HCT116 (cell line): ENCODE data around the gene SYP. TPM values are rescaled to one million over a fixed set of nuclear protein-coding genes. Genes with fewer than 3 reads are reported as not detected.

ENCODE experiments used
- ATAC-seq: fragments of 200-7000 bp; cut with Tn5 transposase; 2 replicates; pipeline ENCODE4 v1.9.1; 2020; ENCODE audit warnings: mild to moderate bottlenecking, moderate library complexity
- BruUV-seq: library from RNA; stranded (reverse); fragments of 400-500 nt; replicated peaks from 2 replicates; lab custom pipeline; 2021; lab: Mats Ljungman, UMichigan
- CTCF ChIA-PET: fragments of 300-600 bp; sonication (Branson Sonifier 250); formaldehyde crosslinking; loops from one replicate; lab custom pipeline; 2021; ENCODE audit warnings: antibody characterized with exemption; lab: Charles Lee
- POLR2A ChIA-PET: fragments of 300-600, 350-600 bp; sonication (Branson Sonifier 250); formaldehyde crosslinking; loops from one replicate; lab custom pipeline; 2021; ENCODE audit warnings: antibody characterized with exemption; lab: Charles Lee
- RAD21 ChIA-PET, 2 experiments: fragments of 300-600 bp; sonication (Branson Sonifier 250); formaldehyde crosslinking; loops; one replicate each; lab custom pipeline; 2023; ENCODE audit warnings: low total read pairs in 2 of 2; ENCODE audit not compliant: uncharacterized antibody in 2 of 2, unreplicated experiment in 2 of 2, low non-redundant PET in 1 of 2; lab: Charles Lee
- DNase-seq: peaks from one replicate; pipeline ENCODE4 v3.0.0-alpha.2; 2010; ENCODE audit warnings: low read depth, low spot score
- H2AFZ ChIP-seq: fragments of 200-600 bp; shearing (Covaris generic), sonication (generic); 2 replicates; pipeline ENCODE4 v1.6.1; 2017; ENCODE audit warnings: low read depth, mixed run types, mixed read lengths, antibody characterized with exemption, low read length; ENCODE audit not compliant: poor library complexity, severe bottlenecking
- H3K27ac ChIP-seq: 2 replicates; pipeline ENCODE4 v1.5.1; 2012; ENCODE audit warnings: low read depth, low read length
- H3K27me3 ChIP-seq: fragments of 200-600 bp; sonication (generic); 2 replicates; pipeline ENCODE4 v1.6.1; 2016; ENCODE audit warnings: mixed run types, low read length, mixed read lengths; ENCODE audit not compliant: insufficient read depth
- H3K36me3 ChIP-seq, 2 experiments: fragments of 200-500 bp in 1 of 2; fragments of 200-600 bp in 1 of 2; sonication (Bioruptor generic) in 1 of 2; sonication (generic) in 1 of 2; 2 replicates each; pipeline versions ENCODE4 v1.5.1 to v1.6.1; 2014 to 2016; ENCODE audit warnings: low read length in 2 of 2, inconsistent platforms in 1 of 2, mixed read lengths in 1 of 2, mixed run types in 1 of 2; ENCODE audit not compliant: insufficient read depth in 2 of 2, control insufficient read depth in 1 of 2
- H3K4me1 ChIP-seq, 2 experiments: fragments of 200-600 bp in 1 of 2; sonication (generic) in 1 of 2; 2 replicates each; pipeline versions ENCODE4 v1.5.1 to v1.6.1; 2012 to 2017; ENCODE audit warnings: low read length in 2 of 2, inconsistent platforms in 1 of 2, mild to moderate bottlenecking in 1 of 2, mixed read lengths in 1 of 2, mixed run types in 1 of 2, moderate library complexity in 1 of 2; ENCODE audit not compliant: insufficient read depth in 2 of 2, control insufficient read depth in 1 of 2
- H3K4me2 ChIP-seq: fragments of 200-600 bp; sonication (generic); 2 replicates; pipeline ENCODE4 v1.6.1; 2017; ENCODE audit warnings: mixed run types, low read length, mixed read lengths
- H3K4me3 ChIP-seq, 2 experiments: fragments of 200-600 bp in 1 of 2; sonication (generic) in 1 of 2; replicated peaks in 1 of 2; 2 replicates each; pipeline ENCODE4 v1.5.1; 2011 to 2016; ENCODE audit warnings: low read length in 2 of 2, control low read depth in 1 of 2, low read depth in 1 of 2, mild to moderate bottlenecking in 1 of 2, mixed read lengths in 1 of 2, mixed run types in 1 of 2
- H3K79me2 ChIP-seq: fragments of 200-600 bp; sonication (generic); 2 replicates; pipeline ENCODE4 v1.6.1; 2017; ENCODE audit warnings: mild to moderate bottlenecking, mixed run types, low read length, moderate library complexity, mixed read lengths; ENCODE audit not compliant: insufficient read depth
- H3K9ac ChIP-seq: fragments of 200-600 bp; sonication (generic); 2 replicates; pipeline ENCODE4 v1.6.1; 2016; ENCODE audit warnings: low read length, mixed read lengths
- H3K9me2 ChIP-seq: fragments of 200-600 bp; sonication (generic), shearing (Covaris generic); 2 replicates; pipeline ENCODE4 v1.6.1; 2017; ENCODE audit warnings: mixed run types, mild to moderate bottlenecking, moderate library complexity; ENCODE audit not compliant: insufficient read depth
- H3K9me3 ChIP-seq, 2 experiments: fragments of 200-500 bp in 1 of 2; fragments of 200-600 bp in 1 of 2; sonication (Bioruptor generic) in 1 of 2; sonication (generic) in 1 of 2; 2 replicates each; pipeline ENCODE4 v1.6.1; 2014 to 2017; ENCODE audit warnings: low read length in 2 of 2, mixed read lengths in 2 of 2, inconsistent platforms in 1 of 2, low read depth in 1 of 2, mild to moderate bottlenecking in 1 of 2, mixed run types in 1 of 2, moderate library complexity in 1 of 2; ENCODE audit not compliant: control insufficient read depth in 1 of 2, insufficient read depth in 1 of 2
- H4K20me1 ChIP-seq: fragments of 200-600 bp; sonication (generic), shearing (Covaris generic); 2 replicates; pipeline ENCODE4 v1.6.1; 2017; ENCODE audit warnings: mixed run types, mild to moderate bottlenecking, moderate library complexity; ENCODE audit not compliant: insufficient read depth
- ATF3 ChIP-seq: IDR thresholded peaks from 2 replicates; pipeline ENCODE4 v1.6.1; 2012
- CEBPB ChIP-seq: IDR thresholded peaks from 2 replicates; pipeline ENCODE4 v1.6.1; 2012; ENCODE audit warnings: low read depth
- CTCF ChIP-seq, 3 experiments: fragments of 200-600 bp in 1 of 3; sonication (generic) in 1 of 3; IDR thresholded peaks in 2 of 3; conservative IDR thresholded peaks in 1 of 3; 2 replicates each; pipeline ENCODE4 v1.5.1; 2012 to 2017; ENCODE audit warnings: low read depth in 2 of 3, low read length in 2 of 3, antibody characterized with exemption in 1 of 3, borderline replicate concordance in 1 of 3, control low read depth in 1 of 3, mild to moderate bottlenecking in 1 of 3, mixed read lengths in 1 of 3, mixed run types in 1 of 3, moderate library complexity in 1 of 3; ENCODE audit not compliant: insufficient read depth in 1 of 3
- EGR1 ChIP-seq: IDR thresholded peaks from 2 replicates; pipeline ENCODE4 v1.6.1; 2012; ENCODE audit warnings: low read depth
- ELF1 ChIP-seq: IDR thresholded peaks from 2 replicates; pipeline ENCODE4 v1.6.1; 2012; ENCODE audit warnings: low read depth, borderline replicate concordance
- EZH2 ChIP-seq: fragments of 200-600 bp; sonication (generic); IDR thresholded peaks from 2 replicates; pipeline ENCODE4 v1.6.1; 2017; ENCODE audit warnings: antibody characterized with exemption, mixed run types
- FOSL1 ChIP-seq: IDR thresholded peaks from 2 replicates; pipeline ENCODE4 v1.6.1; 2012; ENCODE audit warnings: low read depth
- JUND ChIP-seq: IDR thresholded peaks from 2 replicates; pipeline ENCODE4 v1.6.1; 2012
- MAX ChIP-seq: IDR thresholded peaks from 2 replicates; pipeline ENCODE4 v1.6.1; 2012
- POLR2AphosphoS5 ChIP-seq: IDR thresholded peaks from 2 replicates; pipeline ENCODE4 v1.6.1; 2011; ENCODE audit warnings: mild to moderate bottlenecking, low read depth, low read length, moderate library complexity
- RAD21 ChIP-seq: IDR thresholded peaks from 2 replicates; pipeline ENCODE4 v1.6.1; 2012; ENCODE audit warnings: low read depth, mild to moderate bottlenecking
- SIN3A ChIP-seq: IDR thresholded peaks from 2 replicates; pipeline ENCODE4 v1.6.1; 2012; ENCODE audit warnings: low read depth
- SP1 ChIP-seq: IDR thresholded peaks from 2 replicates; pipeline ENCODE4 v1.6.1; 2012; ENCODE audit warnings: low read depth
- ZFX ChIP-seq: fragments of 450-650 bp; IDR thresholded peaks from 2 replicates; pipeline ENCODE4 v1.6.1; 2017
- ZNF274 ChIP-seq: fragments of 200-500 bp; sonication (Bioruptor generic); IDR thresholded peaks from 2 replicates; pipeline ENCODE4 v1.6.1; 2014; ENCODE audit warnings: mild to moderate bottlenecking, low read depth, low read length, inconsistent platforms
- intact Hi-C: fragments of 100-400 bp; cut with micrococcal nuclease; formaldehyde crosslinking; loops from 2 replicates; pipeline ENCODE4 v1.10.0; 2022
- total RNA-seq: library from RNA; stranded (reverse); gene quantifications from one replicate; pipeline ENCODE4 v1.2.1, GENCODE V29; 2021; ENCODE audit not compliant: unreplicated experiment

SYP gene
- total RNA-seq, 1 experiment from 2014 or later, result 1.2 TPM

GRCh38 chrX:49243166-49243565 lies 43.2 kb upstream of the SYP start (continued):
- no peak for TF ChIP-seq ZNF274
- no peak for TF ChIP-seq POLR2AphosphoS5
- TF ChIP-seq CTCF (IDR thresholded peaks at IDR 0.05 in 2 of 3, conservative IDR thresholded peaks at IDR 0.05 in 1 of 3; ENCODE audit: borderline replicate concordance in 1 of 3, insufficient read depth in 1 of 3, low read depth in 2 of 3, low read length in 2 of 3), result no peak
- TF ChIP-seq JUND, result no peak
- no peak for TF ChIP-seq ELF1
- TF ChIP-seq CEBPB, result no peak
- TF ChIP-seq FOSL1, result no peak
- TF ChIP-seq SIN3A, result no peak

GRCh38 chrX:49242545-49243066 lies 42.6 kb upstream of the SYP start:
- Histone ChIP-seq H2AFZ (no peak overlapping the region), H3K9me3 (no peaks in the 10 kb centered on the region), H4K20me1 (no peaks in the 10 kb centered on the region), H3K36me3 (no peaks in the 10 kb centered on the region), H3K27me3 (no peaks in the 10 kb centered on the region), H3K9ac (no peak overlapping the region), H3K79me2 (no peaks in the 10 kb centered on the region), H3K9me2 (no peaks in the 10 kb centered on the region), H3K4me2 (peak overlapping the region; percentile 17; the same call in 1 of the 2 replicates), H3K27ac (no peak overlapping the region), H3K4me1 (peaks cover 0 to 8% of the 10 kb centered on the region in 2 experiments; a peak in 1 of 4 replicates), H3K4me3 (no peak overlapping the region)
- intact Hi-C loops, result no loop called here
- ChIA-PET POLR2A (no interaction called here), CTCF (no interaction called here), RAD21 (no interaction called here)
- TF ChIP-seq MAX, result no peak
- no peak for TF ChIP-seq ATF3
- no peak for TF ChIP-seq CEBPB
- no peak for TF ChIP-seq JUND
- no peak for TF ChIP-seq ZFX
- no peak for TF ChIP-seq EZH2
- TF ChIP-seq SP1, result no peak
- TF ChIP-seq EGR1, result no peak
- no peak for TF ChIP-seq POLR2AphosphoS5
- no peak for TF ChIP-seq RAD21
- no peak for TF ChIP-seq ELF1
- BruUV-seq, result no TSS peak
- ATAC-seq, result no peak
- DNase-seq, result no peak
